K562 (cell line): ENCODE measurements around the gene DCST1. TPM values are rescaled to one million over a fixed set of nuclear protein-coding genes. Genes with fewer than 3 reads are reported as not detected.
A peak's percentile ranks its signal among the peaks of the same experiment; 100 is the strongest.

Experiments
- ATF7 ChIP-seq: fragments of 450-650 bp; IDR thresholded peaks from 2 replicates; pipeline ENCODE4 v1.7.1; 2014; ENCODE audit warnings: mild to moderate bottlenecking, moderate library complexity
- ESRRB ChIP-seq: fragments of 250-450 bp; sonication (Bioruptor Pico); IDR thresholded peaks from 2 replicates; pipeline ENCODE4 v1.5.0; 2020; ENCODE audit warnings: mild to moderate bottlenecking, moderate library complexity, borderline replicate concordance
- FOS ChIP-seq: IDR thresholded peaks from 3 replicates; pipeline ENCODE4 v1.6.1; 2011; ENCODE audit not compliant: insufficient read length; ENCODE audit errors: extremely low read depth
- GATAD2A ChIP-seq: fragments of 450-650 bp; IDR thresholded peaks from 2 replicates; pipeline ENCODE4 v1.6.1; 2017
- HDAC6 ChIP-seq: IDR thresholded peaks from 2 replicates; pipeline ENCODE4 v1.6.1; 2012; ENCODE audit warnings: low read depth, mild to moderate bottlenecking, control low read depth, inconsistent platforms, low read length, moderate library complexity
- HOXB6 ChIP-seq: fragments of 250-450 bp; sonication (Bioruptor Pico); IDR thresholded peaks from 2 replicates; pipeline ENCODE4 v1.5.1; 2022; ENCODE audit warnings: mild to moderate bottlenecking, borderline replicate concordance
- ID3 ChIP-seq, 2 experiments: fragments of 250-450 bp in 1 of 2; fragments of 450-650 bp in 1 of 2; sonication (Bioruptor Pico) in 1 of 2; IDR thresholded peaks; 2 replicates each; pipeline versions ENCODE4 v1.6.1 to v1.8.0; 2016 to 2021; ENCODE audit warnings: mild to moderate bottlenecking in 2 of 2, moderate library complexity in 2 of 2, missing compliant biosample characterization in 1 of 2, missing genetic modification characterization in 1 of 2
- NCOA2 ChIP-seq, 2 experiments: fragments of 450-650 bp; IDR thresholded peaks; 2 replicates each; pipeline ENCODE4 v1.6.1; 2018; ENCODE audit warnings: mild to moderate bottlenecking in 2 of 2, moderate library complexity in 1 of 2; ENCODE audit not compliant: partially characterized antibody in 2 of 2
- NR0B1 ChIP-seq: fragments of 450-650 bp; IDR thresholded peaks from one replicate; pipeline ENCODE4 v1.6.1; 2018; ENCODE audit warnings: mild to moderate bottlenecking, moderate library complexity; ENCODE audit not compliant: partially characterized antibody
- RAD51 ChIP-seq: fragments of 450-650 bp; IDR thresholded peaks from 2 replicates; pipeline ENCODE4 v1.7.1; 2016; ENCODE audit warnings: low read depth, mild to moderate bottlenecking, borderline replicate concordance
- RB1 ChIP-seq: fragments of 450-650 bp; IDR thresholded peaks from 2 replicates; pipeline ENCODE4 v1.6.1; 2017; ENCODE audit warnings: low read depth, mild to moderate bottlenecking
- RBM34 ChIP-seq: fragments of 200-400 bp; formaldehyde crosslinking; IDR thresholded peaks from 2 replicates; pipeline ENCODE4 v1.6.1; 2018; ENCODE audit warnings: low read length, borderline replicate concordance; ENCODE audit not compliant: insufficient read depth
- RFX5 ChIP-seq: IDR thresholded peaks from 2 replicates; pipeline ENCODE4 v1.6.1; 2011; ENCODE audit warnings: low read depth, mild to moderate bottlenecking, improper control_type of control experiment, low read length
- SRF ChIP-seq, 2 experiments: fragments of 250-450, 450-650 bp in 1 of 2; sonication (Bioruptor Pico) in 1 of 2; sonication (generic) in 1 of 2; formaldehyde crosslinking; IDR thresholded peaks; 2 replicates each; pipeline versions ENCODE4 v1.5.0 to v1.5.1; 2020 to 2022; ENCODE audit warnings: mild to moderate bottlenecking in 1 of 2, missing genetic modification reagents in 1 of 2
- TAF1 ChIP-seq: IDR thresholded peaks from 2 replicates; pipeline ENCODE4 v1.6.1; 2011; ENCODE audit warnings: mild to moderate bottlenecking, low read length, moderate library complexity; ENCODE audit not compliant: insufficient read depth, control insufficient read depth, severe bottlenecking; ENCODE audit errors: extremely low read depth
- TAF9B ChIP-seq: fragments of 450-650 bp; IDR thresholded peaks from 2 replicates; pipeline ENCODE4 v1.6.1; 2018; ENCODE audit warnings: mild to moderate bottlenecking; ENCODE audit not compliant: partially characterized antibody
- ZMIZ1 ChIP-seq, 2 experiments: fragments of 150-350 bp in 1 of 2; IDR thresholded peaks; 2 replicates each; pipeline ENCODE4 v1.6.1; 2012 to 2016; ENCODE audit warnings: low read depth in 2 of 2, low read length in 2 of 2, mild to moderate bottlenecking in 1 of 2, moderate library complexity in 1 of 2
- ZNF23 ChIP-seq: fragments of 250-450 bp; sonication (Bioruptor Pico); IDR thresholded peaks from 2 replicates; pipeline ENCODE4 v1.4.0; 2020; ENCODE audit warnings: mild to moderate bottlenecking
- ZNF24 ChIP-seq: fragments of 450-650 bp; IDR thresholded peaks from 2 replicates; pipeline ENCODE4 v1.6.1; 2016
- ZNF41 ChIP-seq: fragments of 250-450 bp; sonication (Bioruptor Pico); conservative IDR thresholded peaks from 2 replicates; pipeline ENCODE4 v1.4.0; 2020; ENCODE audit warnings: mild to moderate bottlenecking
- ZNF586 ChIP-seq: fragments of 450-650 bp; formaldehyde crosslinking; conservative IDR thresholded peaks from 2 replicates; pipeline ENCODE4 v1.4.0; 2020; ENCODE audit warnings: mild to moderate bottlenecking, moderate library complexity
- polyA plus RNA-seq, 8 experiments: library from polyadenylated mRNA; depleted of rRNA in 4 of 8; stranded (reverse) in 5 of 8; unstranded in 3 of 8; fragments of >200 nt; fragmentation: Nextera tagmentation in 2 of 8; fragmentation: Illumina TruSeq in 1 of 8; extraction: Ambion mirVana in 2 of 8; extraction: Trizol in 1 of 8; gene quantifications; 2 replicates each; pipeline versions ENCODE4 v1.2.1 to v1.2.3, GENCODE V29; 2011 to 2014; ENCODE audit warnings: inconsistent platforms in 1 of 8, missing spikeins in 1 of 8
- total RNA-seq, 7 experiments: library from RNA; depleted of rRNA in 6 of 7; stranded (reverse); fragments of >200 nt in 6 of 7; fragmentation: Illumina TruSeq in 2 of 7; extraction: Trizol in 2 of 7; gene quantifications; 2 replicates each; pipeline versions ENCODE4 v1.2.1 to v1.2.3, GENCODE V29; 2011 to 2021; ENCODE audit warnings: low replicate concordance in 1 of 7
- TF ChIP-seq, protein P1 (sequence below): fragments of 250-450 bp; sonication (Bioruptor Pico); IDR thresholded peaks from 2 replicates; pipeline ENCODE4 v1.9.0; 2021; ENCODE audit warnings: mild to moderate bottlenecking

The DCST1 gene
- total and polyA plus RNA-seq, 9 of the 15 experiments (the other 6 are each of a cell fraction or from before 2014, with no cell fraction given), result not detected

- TF ChIP-seq HOXB6 (CRISPR knock-in tag), result no peak
- TF ChIP-seq ZNF41 (CRISPR knock-in tag), result no peak
- TF ChIP-seq SRF (CRISPR knock-in tag; IDR thresholded peaks at IDR 0.05), result no peak
- TF ChIP-seq NR0B1, result no peak
- peak; percentile 66 for TF ChIP-seq TAF1
- no peak for TF ChIP-seq RB1
- no peak for TF ChIP-seq HDAC6
- TF ChIP-seq ESRRB, result 0 out of 2 replicates have a peak, but pooled peaks have one; percentile 19
- TF ChIP-seq TAF9B, result no peak
- TF ChIP-seq ZNF23 (CRISPR knock-in tag), result no peak
- no peak for TF ChIP-seq ZNF24
- no peak for TF ChIP-seq GATAD2A
- TF ChIP-seq, protein P1, sequence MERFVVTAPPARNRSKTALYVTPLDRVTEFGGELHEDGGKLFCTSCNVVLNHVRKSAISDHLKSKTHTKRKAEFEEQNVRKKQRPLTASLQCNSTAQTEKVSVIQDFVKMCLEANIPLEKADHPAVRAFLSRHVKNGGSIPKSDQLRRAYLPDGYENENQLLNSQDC (CRISPR knock-in tag), result no peak
- no peak for TF ChIP-seq ZMIZ1 (IDR thresholded peaks at IDR 0.05; ENCODE audit: low read depth in 2 of 2, low read length in 2 of 2)
- no peak for TF ChIP-seq FOS
- TF ChIP-seq RAD51, result peak; percentile 39; the same call in 1 of the 2 replicates
- peak; percentile 37; the same call in 1 of the 2 replicates for TF ChIP-seq ATF7
- no peak for TF ChIP-seq NCOA2 (IDR thresholded peaks at IDR 0.05; ENCODE audit: partially characterized antibody in 2 of 2)
- no peak for TF ChIP-seq RFX5
- TF ChIP-seq ID3 (CRISPR knock-in tag; IDR thresholded peaks at IDR 0.05), result no peak
- peak; percentile 68 for TF ChIP-seq ID3 (tag; IDR thresholded peaks at IDR 0.05)
- TF ChIP-seq RBM34, result no peak
- no peak for TF ChIP-seq ZNF586 (CRISPR knock-in tag)
These were observed 33.8 kb upstream of the DCST1 start (continued) for GRCh38 chr1:154999571-155000410.
